Osteocyte (in vitro differentiated cells): Measurements from ENCODE around the gene CATSPER3. TPM values are rescaled to one million over a fixed set of nuclear protein-coding genes. Genes with fewer than 3 reads are reported as not detected.

Experiments
- DNase-seq: peaks from one replicate; pipeline ENCODE4 v3.0.0; 2021; ENCODE audit warnings: mixed read lengths; ENCODE audit not compliant: unreplicated experiment; ENCODE audit errors: extremely low spot score
- H3K27ac Mint-ChIP-seq: one replicate; pipeline ENCODE4 v1.8.0; 2021; ENCODE audit warnings: mild to moderate bottlenecking, mixed read lengths; ENCODE audit not compliant: unreplicated experiment
- H3K27me3 Mint-ChIP-seq: one replicate; pipeline ENCODE4 v1.8.0; 2021; ENCODE audit warnings: mixed read lengths; ENCODE audit not compliant: unreplicated experiment
- H3K36me3 Mint-ChIP-seq: one replicate; pipeline ENCODE4 v1.8.0; 2021; ENCODE audit warnings: mixed read lengths; ENCODE audit not compliant: unreplicated experiment
- H3K4me1 Mint-ChIP-seq: one replicate; pipeline ENCODE4 v1.8.0; 2021; ENCODE audit warnings: mixed read lengths; ENCODE audit not compliant: unreplicated experiment
- H3K4me3 Mint-ChIP-seq: one replicate; pipeline ENCODE4 v1.8.0; 2021; ENCODE audit warnings: mild to moderate bottlenecking, moderate library complexity, mixed read lengths; ENCODE audit not compliant: unreplicated experiment
- H3K9me3 Mint-ChIP-seq: one replicate; pipeline ENCODE4 v1.8.0; 2021; ENCODE audit warnings: mixed read lengths; ENCODE audit not compliant: unreplicated experiment
- CTCF ChIP-seq: fragments of 200-600 bp; sonication (generic); IDR thresholded peaks from 2 replicates; pipeline ENCODE4 v1.5.0; 2021; ENCODE audit warnings: antibody characterized with exemption, mild to moderate bottlenecking, moderate library complexity
- total RNA-seq: library from RNA; stranded (reverse); gene quantifications from 2 replicates; pipeline ENCODE4 v1.2.1, GENCODE V29; 2021

CATSPER3 gene
- total RNA-seq, 1 donor from 2014 or later = not detected

GRCh38 chr5:135051872-135052271, 84.2 kb downstream of the CATSPER3 start:
- DNase-seq = no peak
- Mint-ChIP-seq H3K4me1 (no peaks in the 10 kb centered on the region), H3K27me3 (peaks cover 82% of the 10 kb centered on the region), H3K4me3 (no peak overlapping the region), H3K36me3 (no peaks in the 10 kb centered on the region), H3K27ac (no peak overlapping the region), H3K9me3 (no peaks in the 10 kb centered on the region)
- no peak for TF ChIP-seq CTCF

GRCh38 chr5:135052511-135053145, 84.9 kb downstream of the CATSPER3 start:
- Mint-ChIP-seq H3K9me3 (no peaks in the 10 kb centered on the region), H3K27me3 (peaks cover 81% of the 10 kb centered on the region), H3K27ac (no peak overlapping the region)

GRCh38 chr5:135053278-135053677, 85.6 kb downstream of the CATSPER3 start:
- no peak overlapping the region for H3K4me3 Mint-ChIP-seq
- H3K4me1 Mint-ChIP-seq = no peaks in the 10 kb centered on the region
- no peaks in the 10 kb centered on the region for H3K36me3 Mint-ChIP-seq
- no peak for TF ChIP-seq CTCF
- H3K27ac Mint-ChIP-seq = no peak overlapping the region
- DNase-seq = no peak
- H3K27me3 Mint-ChIP-seq = peaks cover 78% of the 10 kb centered on the region
- H3K9me3 Mint-ChIP-seq = no peaks in the 10 kb centered on the region

More at GRCh38 chr5:135052511-135053145, 84.9 kb downstream of the CATSPER3 start:
- H3K4me1 Mint-ChIP-seq = no peaks in the 10 kb centered on the region
- DNase-seq = no peak
- H3K4me3 Mint-ChIP-seq = no peak overlapping the region
- TF ChIP-seq CTCF = no peak
- H3K36me3 Mint-ChIP-seq = no peaks in the 10 kb centered on the region

- no peak for DNase-seq
- Mint-ChIP-seq H3K36me3 (no peaks in the 10 kb centered on the region), H3K4me1 (no peaks in the 10 kb centered on the region), H3K9me3 (no peaks in the 10 kb centered on the region), H3K27ac (no peak overlapping the region), H3K27me3 (peaks cover 78% of the 10 kb centered on the region), H3K4me3 (no peak overlapping the region)
- TF ChIP-seq CTCF = no peak
Observed at GRCh38 chr5:135053989-135054388, 86.3 kb downstream of the CATSPER3 start.

GRCh38 chr5:135054546-135054945, 86.8 kb downstream of the CATSPER3 start:
- Mint-ChIP-seq H3K4me1 (no peaks in the 10 kb centered on the region), H3K27me3 (peaks cover 72% of the 10 kb centered on the region)
- no peak for TF ChIP-seq CTCF

More at GRCh38 chr5:135054546-135054945, 86.8 kb downstream of the CATSPER3 start:
- Mint-ChIP-seq H3K4me3 (no peak overlapping the region), H3K27ac (no peak overlapping the region), H3K9me3 (no peaks in the 10 kb centered on the region), H3K36me3 (no peaks in the 10 kb centered on the region)
- DNase-seq = no peak
